ENCODE measurements around the gene FARP2. TPM values are rescaled to one million over a fixed set of nuclear protein-coding genes. Genes with fewer than 3 reads are reported as not detected.

The FARP2 gene
- total RNA-seq, 1 donor, result 41.3 TPM

GRCh38 chr2:241473399-241473798 is 117.3 kb downstream of the FARP2 start:
- Histone ChIP-seq H3K79me2 (ENCODE audit: insufficient read depth, low read length) (no peaks in the 10 kb centered on the region), H3K27me3 (ENCODE audit: insufficient read depth, low read length) (no peaks in the 10 kb centered on the region), H3K27ac (ENCODE audit: low read depth, low read length) (no peak overlapping the region), H3K4me3 (ENCODE audit: insufficient read depth, low read length) (no peak overlapping the region), H3K4me1 (ENCODE audit: insufficient read depth, low read length) (no peaks in the 10 kb centered on the region), H2AFZ (ENCODE audit: low read length) (no peak overlapping the region), H3K36me3 (ENCODE audit: insufficient read depth, low read length) (no peaks in the 10 kb centered on the region), H3K9me3 (ENCODE audit: low read depth, low read length) (no peaks in the 10 kb centered on the region), H3K4me2 (ENCODE audit: insufficient read depth, low read length) (no peak overlapping the region), H4K20me1 (ENCODE audit: insufficient read depth, low read length) (no peaks in the 10 kb centered on the region)
- DNase-seq (ENCODE audit: insufficient read length, low spot score, missing footprints), result peak; percentile 72
- TF ChIP-seq CTCF (IDR thresholded peaks at IDR 0.05; ENCODE audit: extremely low read depth, low read depth, low read length), result no peak

GRCh38 chr2:241475267-241475666 is 119.2 kb downstream of the FARP2 start:
- H3K4me2 ChIP-seq (ENCODE audit: insufficient read depth, low read length), result no peak overlapping the region
- DNase-seq (ENCODE audit: insufficient read length, low spot score, missing footprints), result peak; percentile 43
- H4K20me1 ChIP-seq (ENCODE audit: insufficient read depth, low read length), result no peaks in the 10 kb centered on the region

GRCh38 chr2:241478166-241478565 is 122.1 kb downstream of the FARP2 start:
- no peaks in the 10 kb centered on the region for H3K27me3 ChIP-seq (ENCODE audit: insufficient read depth, low read length)
- no peak for DNase-seq (ENCODE audit: insufficient read length, low spot score, missing footprints)
- H3K9me3 ChIP-seq (ENCODE audit: low read depth, low read length), result no peaks in the 10 kb centered on the region
- no peaks in the 10 kb centered on the region for H3K4me1 ChIP-seq (ENCODE audit: insufficient read depth, low read length)
- no peak overlapping the region for H2AFZ ChIP-seq (ENCODE audit: low read length)
- H3K4me2 ChIP-seq (ENCODE audit: insufficient read depth, low read length), result no peak overlapping the region
- no peaks in the 10 kb centered on the region for H3K79me2 ChIP-seq (ENCODE audit: insufficient read depth, low read length)
- no peak overlapping the region for H3K27ac ChIP-seq (ENCODE audit: low read depth, low read length)
- no peak overlapping the region for H3K4me3 ChIP-seq (ENCODE audit: insufficient read depth, low read length)
- H3K36me3 ChIP-seq (ENCODE audit: insufficient read depth, low read length), result no peaks in the 10 kb centered on the region
- no peaks in the 10 kb centered on the region for H4K20me1 ChIP-seq (ENCODE audit: insufficient read depth, low read length)
- TF ChIP-seq CTCF (IDR thresholded peaks at IDR 0.05; ENCODE audit: extremely low read depth, low read depth, low read length), result no peak

More at GRCh38 chr2:241475267-241475666, 119.2 kb downstream of the FARP2 start:
- Histone ChIP-seq H3K9me3 (ENCODE audit: low read depth, low read length) (no peaks in the 10 kb centered on the region), H3K36me3 (ENCODE audit: insufficient read depth, low read length) (no peaks in the 10 kb centered on the region), H2AFZ (ENCODE audit: low read length) (no peak overlapping the region), H3K4me3 (ENCODE audit: insufficient read depth, low read length) (no peak overlapping the region), H3K79me2 (ENCODE audit: insufficient read depth, low read length) (no peaks in the 10 kb centered on the region), H3K27ac (ENCODE audit: low read depth, low read length) (no peak overlapping the region), H3K4me1 (ENCODE audit: insufficient read depth, low read length) (no peaks in the 10 kb centered on the region), H3K27me3 (ENCODE audit: insufficient read depth, low read length) (no peaks in the 10 kb centered on the region)
- no peak for TF ChIP-seq CTCF (IDR thresholded peaks at IDR 0.05; ENCODE audit: extremely low read depth, low read depth, low read length)

- Histone ChIP-seq H3K4me1 (ENCODE audit: insufficient read depth, low read length) (no peaks in the 10 kb centered on the region), H3K79me2 (ENCODE audit: insufficient read depth, low read length) (no peaks in the 10 kb centered on the region), H4K20me1 (ENCODE audit: insufficient read depth, low read length) (no peaks in the 10 kb centered on the region), H3K27me3 (ENCODE audit: insufficient read depth, low read length) (no peaks in the 10 kb centered on the region), H3K4me2 (ENCODE audit: insufficient read depth, low read length) (no peak overlapping the region), H2AFZ (ENCODE audit: low read length) (no peak overlapping the region), H3K36me3 (ENCODE audit: insufficient read depth, low read length) (no peaks in the 10 kb centered on the region), H3K4me3 (ENCODE audit: insufficient read depth, low read length) (no peak overlapping the region), H3K9me3 (ENCODE audit: low read depth, low read length) (no peaks in the 10 kb centered on the region), H3K27ac (ENCODE audit: low read depth, low read length) (no peak overlapping the region)
- TF ChIP-seq CTCF (IDR thresholded peaks at IDR 0.05; ENCODE audit: extremely low read depth, low read depth, low read length), result no peak
- peak; percentile 29 for DNase-seq (ENCODE audit: insufficient read length, low spot score, missing footprints)
Measured at GRCh38 chr2:241479026-241479898, 123.2 kb downstream of the FARP2 start.
